HEK293T (cell line): ENCODE results near the gene NTN3.

Experiments
- CTBP1 ChIP-seq: fragments of 450-650 bp; IDR thresholded peaks from 2 replicates; pipeline ENCODE4 v1.6.1; 2016; ENCODE audit warnings: borderline replicate concordance
- FOXK2 ChIP-seq: fragments of 450-650 bp; IDR thresholded peaks from 2 replicates; pipeline ENCODE4 v1.6.1; 2016; ENCODE audit warnings: mild to moderate bottlenecking
- FOXM1 ChIP-seq: fragments of 450-650 bp; IDR thresholded peaks from 2 replicates; pipeline ENCODE4 v1.6.1; 2017; ENCODE audit warnings: mild to moderate bottlenecking, borderline replicate concordance
- SP1 ChIP-seq: fragments of 450-650 bp; IDR thresholded peaks from 2 replicates; pipeline ENCODE4 v1.6.1; 2017
- TARDBP ChIP-seq: fragments of 450-650 bp; IDR thresholded peaks from 2 replicates; pipeline ENCODE4 v1.6.1; 2016

GRCh38 chr16:2456551-2457153 is 14.4 kb upstream of the NTN3 start:
- no peak for TF ChIP-seq TARDBP
- TF ChIP-seq CTBP1: no peak
- TF ChIP-seq FOXK2: no peak
- no peak for TF ChIP-seq SP1
- TF ChIP-seq FOXM1: no peak
